Esophagus squamous epithelium (tissue), 4 donors: ENCODE results near the gene SLC2A6.

Experiments used
- POLR2A ChIP-seq, 4 donors: fragments of 450-650 bp; IDR thresholded peaks; one replicate each; pipeline ENCODE4 v1.6.1; 2017; ENCODE audit warnings: antibody characterized with exemption in 4 of 4, mild to moderate bottlenecking in 4 of 4, moderate library complexity in 3 of 4
- TF ChIP-seq, protein P1 (sequence below), 6 experiments: fragments of 450-650 bp in 4 of 6; fragments of 200-600 bp in 2 of 6; sonication (generic) in 2 of 6; IDR thresholded peaks; one replicate each; pipeline ENCODE4 v1.5.1; 2016 to 2019; ENCODE audit warnings: antibody characterized with exemption in 6 of 6, mild to moderate bottlenecking in 4 of 6, moderate library complexity in 4 of 6

DNA sequence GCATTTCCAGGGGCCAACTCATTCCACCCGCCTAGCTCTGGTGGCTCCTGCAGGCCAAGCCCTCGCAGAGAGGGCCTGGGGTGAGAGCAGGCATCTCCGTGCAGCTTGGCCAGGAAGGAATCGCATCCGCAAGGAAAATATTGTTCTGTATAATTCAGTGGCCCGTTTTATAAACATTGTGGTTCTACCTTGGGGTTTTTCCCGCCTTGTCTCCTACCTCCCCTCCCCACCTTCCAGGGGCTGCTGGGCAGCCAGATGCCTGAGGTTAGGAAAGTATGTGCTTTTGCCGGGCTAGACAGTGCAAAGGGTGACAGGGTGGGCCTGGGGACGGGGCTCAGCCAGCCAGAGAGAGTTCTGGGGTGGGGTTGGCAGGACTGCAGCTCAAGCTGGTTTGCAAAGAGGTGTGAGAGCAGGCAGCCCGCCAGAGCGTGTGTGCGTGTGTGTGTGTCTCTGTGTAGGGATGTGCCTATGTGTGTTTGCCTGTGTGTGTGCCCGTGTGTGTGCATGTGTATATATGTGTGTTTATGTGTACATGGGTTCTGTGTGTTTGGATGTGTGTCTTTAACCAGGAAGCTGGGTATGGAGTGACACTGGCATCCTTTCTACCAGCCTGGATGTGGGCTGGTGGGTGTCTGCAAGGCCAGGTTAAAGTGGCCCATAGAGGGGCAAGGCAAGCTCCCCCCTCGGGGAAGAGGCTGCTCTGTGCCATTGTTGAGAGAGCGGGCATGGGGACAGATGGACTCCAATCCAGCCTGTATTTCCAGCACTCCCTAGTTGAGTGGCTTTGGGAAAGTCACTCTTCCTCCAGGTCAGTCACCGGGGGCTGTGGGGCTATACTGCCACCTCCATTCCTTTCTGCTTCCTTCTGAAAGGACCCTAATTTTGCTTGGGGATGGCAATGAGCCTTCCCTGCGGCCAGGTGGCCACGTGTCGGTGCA lies 10.6 kb upstream of the SLC2A6 start:
- TF ChIP-seq, protein P1, sequence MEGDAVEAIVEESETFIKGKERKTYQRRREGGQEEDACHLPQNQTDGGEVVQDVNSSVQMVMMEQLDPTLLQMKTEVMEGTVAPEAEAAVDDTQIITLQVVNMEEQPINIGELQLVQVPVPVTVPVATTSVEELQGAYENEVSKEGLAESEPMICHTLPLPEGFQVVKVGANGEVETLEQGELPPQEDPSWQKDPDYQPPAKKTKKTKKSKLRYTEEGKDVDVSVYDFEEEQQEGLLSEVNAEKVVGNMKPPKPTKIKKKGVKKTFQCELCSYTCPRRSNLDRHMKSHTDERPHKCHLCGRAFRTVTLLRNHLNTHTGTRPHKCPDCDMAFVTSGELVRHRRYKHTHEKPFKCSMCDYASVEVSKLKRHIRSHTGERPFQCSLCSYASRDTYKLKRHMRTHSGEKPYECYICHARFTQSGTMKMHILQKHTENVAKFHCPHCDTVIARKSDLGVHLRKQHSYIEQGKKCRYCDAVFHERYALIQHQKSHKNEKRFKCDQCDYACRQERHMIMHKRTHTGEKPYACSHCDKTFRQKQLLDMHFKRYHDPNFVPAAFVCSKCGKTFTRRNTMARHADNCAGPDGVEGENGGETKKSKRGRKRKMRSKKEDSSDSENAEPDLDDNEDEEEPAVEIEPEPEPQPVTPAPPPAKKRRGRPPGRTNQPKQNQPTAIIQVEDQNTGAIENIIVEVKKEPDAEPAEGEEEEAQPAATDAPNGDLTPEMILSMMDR (IDR thresholded peaks at IDR 0.05), result no peak
- TF ChIP-seq POLR2A (IDR thresholded peaks at IDR 0.05), result no peak
